LNCaP clone FGC (cell line): Measurements from ENCODE around the gene KCND3.

Experiments used
- DNase-seq: peaks from one replicate; pipeline ENCODE4 v3.0.0-alpha.2; 2011; ENCODE audit warnings: low read depth
- H3K4me3 ChIP-seq: 2 replicates; pipeline ENCODE4 v1.5.1; 2011; ENCODE audit warnings: mild to moderate bottlenecking, low read depth, low read length, control low read depth
- CTCF ChIP-seq: IDR thresholded peaks from 2 replicates; pipeline ENCODE4 v1.5.1; 2012; ENCODE audit warnings: mild to moderate bottlenecking; ENCODE audit not compliant: control insufficient read depth, insufficient read depth; ENCODE audit errors: extremely low read depth

Gene KCND3

GRCh38 chr1:111988743-111989453, 570 bp downstream of the KCND3 start:
- H3K4me3 ChIP-seq = peak overlapping the region; percentile 62
- no peak for TF ChIP-seq CTCF
- DNase-seq = no peak

- no peak for TF ChIP-seq CTCF
- no peak for DNase-seq
- peak overlapping the region; percentile 62; the same call in 1 of the 2 replicates for H3K4me3 ChIP-seq
Measured at GRCh38 chr1:111988377-111988742, 1.1 kb downstream of the KCND3 start.

- TF ChIP-seq CTCF = no peak
- H3K4me3 ChIP-seq = no peak overlapping the region
- no peak for DNase-seq
Measured at GRCh38 chr1:111987502-111987901, 2.0 kb downstream of the KCND3 start.

DNA sequence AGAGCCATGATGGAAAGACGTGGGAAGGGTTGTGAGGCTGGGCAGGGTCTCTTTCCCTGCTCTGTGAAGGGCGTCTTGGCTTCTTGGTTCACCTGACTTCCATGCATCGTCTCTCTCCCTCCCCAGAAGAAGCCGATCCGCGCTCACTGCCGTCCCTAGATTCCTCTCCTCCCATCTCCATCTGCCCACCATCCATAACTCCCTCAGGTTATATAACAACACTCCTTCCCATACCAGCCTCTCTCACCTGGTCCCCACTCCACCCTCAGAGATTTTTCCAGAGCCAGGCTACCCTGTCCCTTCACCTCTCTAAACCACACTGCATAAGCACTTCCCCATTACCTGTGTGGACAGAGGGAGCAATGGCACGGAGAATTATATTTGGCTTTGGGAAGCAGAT, 6.0 kb downstream of the KCND3 start:
- TF ChIP-seq CTCF = no peak
- DNase-seq = no peak
- no peak overlapping the region for H3K4me3 ChIP-seq

DNA sequence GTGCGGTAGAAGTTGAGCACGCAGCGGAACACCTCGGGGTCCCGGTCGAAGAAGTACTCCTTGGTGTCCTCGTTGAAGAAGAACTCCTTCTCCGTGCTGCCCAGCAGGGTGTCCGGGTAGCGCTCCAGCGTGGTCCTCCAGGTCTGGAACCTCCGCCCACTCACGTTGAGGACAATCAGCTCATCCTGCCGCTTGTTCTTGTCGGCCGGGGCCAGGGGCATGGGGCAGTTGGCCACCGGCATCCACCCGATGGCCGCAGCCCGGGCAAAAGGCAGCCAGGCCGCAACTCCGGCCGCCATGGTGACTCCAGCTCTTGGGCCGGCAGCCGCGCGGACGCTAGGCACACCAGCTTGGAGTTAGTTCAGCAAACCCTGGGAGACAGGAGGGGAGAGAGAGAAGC, 7.0 kb downstream of the KCND3 start:
- TF ChIP-seq CTCF = no peak
- no peak for DNase-seq
- H3K4me3 ChIP-seq = no peak overlapping the region

- no peak for DNase-seq
- TF ChIP-seq CTCF = no peak
- H3K4me3 ChIP-seq = no peak overlapping the region
Measured at GRCh38 chr1:111981871-111982270, 7.6 kb downstream of the KCND3 start.

- no peak for DNase-seq
- H3K4me3 ChIP-seq = no peak overlapping the region
- TF ChIP-seq CTCF = no peak
Measured at GRCh38 chr1:111981090-111981489, 8.4 kb downstream of the KCND3 start.
